ENCODE data around the gene CTXN1.
A peak's percentile ranks its signal among the peaks of the same experiment; 100 is the strongest.
"Not testable (repeated sequence)": the region's sequence is repeated elsewhere in the genome, so short reads cannot be mapped to it uniquely, and the experiment has no call there.

CTXN1 gene

GRCh38 chr19:7921967-7922835 is 3.7 kb downstream of the CTXN1 start:
- H3K27me3 Mint-ChIP-seq: peaks cover 8% of the 10 kb centered on the region
- peaks cover 36% of the 10 kb centered on the region for H3K4me1 Mint-ChIP-seq
- peak overlapping the region; percentile 8 for H3K4me3 Mint-ChIP-seq
- H3K9me3 Mint-ChIP-seq: no peaks in the 10 kb centered on the region
- H3K27ac Mint-ChIP-seq: no peak overlapping the region
- H3K36me3 Mint-ChIP-seq: no peaks in the 10 kb centered on the region

DNA sequence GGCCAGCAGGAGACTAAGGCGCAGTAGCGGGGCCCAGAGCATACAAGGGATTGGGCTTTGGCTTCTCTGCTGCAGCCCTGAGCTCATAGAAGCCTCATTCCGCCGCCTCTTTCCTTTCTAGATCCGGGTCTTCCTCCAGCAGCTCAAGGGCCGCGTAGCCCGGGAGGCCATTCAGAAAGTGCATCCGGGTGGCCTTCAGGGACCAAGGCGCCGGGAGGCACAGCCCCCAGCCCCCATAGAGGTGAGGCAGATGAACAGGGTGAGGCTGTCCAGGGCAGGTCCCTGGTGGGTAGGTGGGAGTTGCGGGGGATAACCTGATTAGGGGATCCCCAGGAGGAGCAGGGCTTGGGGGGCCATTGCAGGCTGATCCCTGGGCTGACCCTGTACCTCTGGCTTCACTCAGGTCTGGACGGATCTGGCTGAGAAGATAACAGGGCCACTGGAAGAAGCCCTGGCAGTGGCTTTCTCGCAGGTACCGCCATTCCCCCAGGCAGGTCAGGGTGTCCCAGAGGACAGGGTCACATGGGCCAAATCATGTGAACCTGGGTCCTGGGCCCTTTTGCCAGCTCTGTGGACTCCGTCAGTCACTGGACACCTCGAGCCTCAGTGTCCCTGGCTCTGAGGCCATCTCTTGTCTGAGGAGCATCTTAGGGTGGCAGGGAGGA is 4.5 kb downstream of the CTXN1 start:
- peaks cover 37% of the 10 kb centered on the region for H3K4me1 Mint-ChIP-seq
- H3K27me3 Mint-ChIP-seq: peaks cover 8% of the 10 kb centered on the region
- no peaks in the 10 kb centered on the region for H3K36me3 Mint-ChIP-seq
- H3K9me3 Mint-ChIP-seq: no peaks in the 10 kb centered on the region
- peak overlapping the region; percentile 89 for H3K4me3 Mint-ChIP-seq
- H3K27ac Mint-ChIP-seq: peak overlapping the region; percentile 66

DNA sequence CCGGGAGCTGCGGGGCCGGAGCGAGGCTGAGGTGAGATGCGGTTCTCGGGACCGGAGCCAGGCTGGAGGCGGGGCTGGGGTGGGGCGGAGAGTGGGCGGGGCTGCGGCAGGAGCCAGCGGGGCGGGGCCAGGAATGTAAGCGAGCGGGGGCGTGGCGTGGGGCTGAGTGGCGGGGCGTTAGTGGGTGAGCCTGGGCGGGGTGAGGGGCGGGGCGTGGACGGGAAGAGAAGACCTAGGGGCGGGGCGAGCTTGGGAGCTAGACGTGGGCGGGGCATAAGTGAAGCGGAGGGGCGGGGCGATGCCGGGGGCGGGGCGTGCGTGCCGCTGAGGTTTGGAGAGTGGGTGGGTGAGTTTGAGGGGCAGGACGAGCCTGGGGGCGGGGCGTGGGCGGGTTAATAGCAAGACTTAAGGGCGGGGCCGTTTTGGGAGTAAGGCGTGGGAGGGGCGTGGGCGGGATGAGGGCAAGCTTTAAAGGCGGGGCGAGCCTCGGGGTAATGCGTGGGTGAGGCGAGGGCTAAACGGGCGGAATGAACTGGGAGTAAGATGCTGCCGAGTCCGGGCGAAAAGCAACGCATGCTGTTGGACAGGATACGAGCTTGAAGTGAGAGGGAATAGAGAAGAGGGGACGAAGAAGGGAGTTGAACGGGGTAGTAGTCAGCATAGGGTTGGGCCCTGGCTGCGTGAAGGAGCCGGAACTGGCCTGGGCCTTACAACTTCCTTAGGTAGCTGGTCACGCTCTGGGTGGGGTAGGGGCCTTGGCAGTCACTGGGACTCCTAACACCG is 5.2 kb downstream of the CTXN1 start:
- H3K27ac Mint-ChIP-seq: peak overlapping the region; percentile 66

DNA sequence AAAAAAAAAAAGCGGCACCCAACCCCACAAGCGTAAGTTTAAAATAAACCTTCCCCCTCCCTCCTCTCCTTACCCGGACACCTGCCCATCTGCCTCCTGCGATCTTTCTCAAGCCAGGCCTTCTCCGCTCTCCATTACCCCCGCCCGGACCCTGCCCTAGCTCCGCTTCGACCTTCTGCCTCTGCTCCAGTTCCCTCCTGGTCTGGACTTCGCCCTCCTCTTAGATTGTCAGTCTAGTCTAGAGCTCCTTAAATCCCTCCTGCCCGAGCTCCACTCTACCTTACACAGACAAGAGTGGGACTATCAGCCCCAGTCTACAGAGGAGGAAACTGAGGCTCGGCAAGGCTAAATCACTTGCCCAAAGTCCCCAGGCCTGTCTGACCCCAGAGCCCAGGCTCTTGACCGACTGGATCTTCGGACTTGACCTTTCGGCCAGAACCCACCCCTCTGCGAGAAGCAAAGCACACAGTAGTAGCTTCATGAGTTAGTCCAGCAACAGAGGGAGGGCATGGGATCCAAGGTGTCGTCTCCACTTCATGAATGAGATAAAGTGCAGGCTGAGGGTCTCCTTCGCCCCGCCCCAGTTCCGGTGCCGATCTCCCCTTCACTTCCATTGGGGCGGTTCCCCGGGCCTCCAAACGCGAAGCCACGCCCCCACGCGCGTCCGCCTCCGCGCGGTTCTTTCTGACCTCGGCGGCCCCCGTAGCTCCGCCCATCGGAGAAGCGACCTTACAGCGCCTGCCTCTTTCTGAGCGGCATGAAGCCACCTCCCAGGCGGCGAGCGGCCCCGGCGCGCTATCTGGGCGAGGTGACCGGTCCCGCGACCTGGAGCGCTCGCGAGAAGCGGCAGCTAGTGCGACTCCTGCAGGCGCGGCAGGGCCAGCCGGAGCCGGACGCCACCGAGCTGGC is 6.1 kb downstream of the CTXN1 start, which contains the start of gene SNAPC2:
TSS of gene SNAPC2 (plus strand) at position 729 of the 909 bp plus-strand sequence. CDS start at position 758, 29 bp downstream.
- peak within 1 kb of the TSS; percentile 89 for H3K4me3 Mint-ChIP-seq
- H3K36me3 Mint-ChIP-seq: no peaks in the 10 kb centered on the region
- no peaks in the 10 kb centered on the region for H3K9me3 Mint-ChIP-seq
- peaks cover 35% of the 10 kb centered on the region for H3K4me1 Mint-ChIP-seq
- H3K27ac Mint-ChIP-seq: peak within 1 kb of the TSS; percentile 66
- H3K27me3 Mint-ChIP-seq: peaks cover 15% of the 10 kb centered on the region

More for the DNA sequence above, 5.2 kb downstream of the CTXN1 start:
- H3K9me3 Mint-ChIP-seq: no peaks in the 10 kb centered on the region
- H3K4me3 Mint-ChIP-seq: peak overlapping the region; percentile 89
- H3K4me1 Mint-ChIP-seq: peaks cover 35% of the 10 kb centered on the region
- H3K27me3 Mint-ChIP-seq: peaks cover 11% of the 10 kb centered on the region
- H3K36me3 Mint-ChIP-seq: no peaks in the 10 kb centered on the region

- Mint-ChIP-seq H3K36me3 (no peaks in the 10 kb centered on the region), H3K9me3 (no peaks in the 10 kb centered on the region), H3K27me3 (peaks cover 16% of the 10 kb centered on the region), H3K4me1 (peaks cover 35% of the 10 kb centered on the region), H3K4me3 (peak overlapping the region; percentile 49), H3K27ac (no peak overlapping the region)
These were observed 7.1 kb downstream of the CTXN1 start for GRCh38 chr19:7918615-7919421.

GRCh38 chr19:7918062-7918614 is 7.8 kb downstream of the CTXN1 start:
- Mint-ChIP-seq H3K27me3 (peaks cover 16% of the 10 kb centered on the region), H3K4me3 (peak overlapping the region; percentile 49), H3K4me1 (peaks cover 35% of the 10 kb centered on the region)
- H3K9me3 Mint-ChIP-seq, H3K36me3 Mint-ChIP-seq, H3K27ac Mint-ChIP-seq: not testable (repeated sequence)

- Mint-ChIP-seq H3K4me1 (peaks cover 35% of the 10 kb centered on the region), H3K4me3 (peak overlapping the region; percentile 79), H3K9me3 (no peaks in the 10 kb centered on the region), H3K27ac (no peak overlapping the region), H3K36me3 (peaks cover 4% of the 10 kb centered on the region), H3K27me3 (peaks cover 16% of the 10 kb centered on the region)
These were observed 8.5 kb downstream of the CTXN1 start for GRCh38 chr19:7917267-7918061.

DNA sequence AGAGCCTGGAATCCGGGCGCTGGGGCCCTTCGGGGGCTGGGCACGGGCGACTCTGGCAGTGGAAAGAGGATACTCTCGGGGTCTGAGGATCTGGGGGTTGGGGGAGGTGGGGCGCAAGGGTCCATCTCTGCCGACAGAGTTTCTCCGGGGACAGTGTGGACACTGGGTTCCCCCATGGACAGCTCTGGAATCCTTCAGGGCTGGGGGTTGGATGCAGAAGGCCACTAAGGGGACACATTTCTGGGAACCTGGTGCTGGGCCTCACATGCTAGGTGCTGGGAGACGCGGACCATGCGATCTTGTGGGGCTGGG is 9.0 kb downstream of the CTXN1 start:
- no peaks in the 10 kb centered on the region for H3K9me3 Mint-ChIP-seq
- H3K4me3 Mint-ChIP-seq: peak overlapping the region; percentile 79
- peaks cover 31% of the 10 kb centered on the region for H3K4me1 Mint-ChIP-seq
- H3K27me3 Mint-ChIP-seq: peaks cover 16% of the 10 kb centered on the region
- peaks cover 6% of the 10 kb centered on the region for H3K36me3 Mint-ChIP-seq
- no peak overlapping the region for H3K27ac Mint-ChIP-seq

DNA sequence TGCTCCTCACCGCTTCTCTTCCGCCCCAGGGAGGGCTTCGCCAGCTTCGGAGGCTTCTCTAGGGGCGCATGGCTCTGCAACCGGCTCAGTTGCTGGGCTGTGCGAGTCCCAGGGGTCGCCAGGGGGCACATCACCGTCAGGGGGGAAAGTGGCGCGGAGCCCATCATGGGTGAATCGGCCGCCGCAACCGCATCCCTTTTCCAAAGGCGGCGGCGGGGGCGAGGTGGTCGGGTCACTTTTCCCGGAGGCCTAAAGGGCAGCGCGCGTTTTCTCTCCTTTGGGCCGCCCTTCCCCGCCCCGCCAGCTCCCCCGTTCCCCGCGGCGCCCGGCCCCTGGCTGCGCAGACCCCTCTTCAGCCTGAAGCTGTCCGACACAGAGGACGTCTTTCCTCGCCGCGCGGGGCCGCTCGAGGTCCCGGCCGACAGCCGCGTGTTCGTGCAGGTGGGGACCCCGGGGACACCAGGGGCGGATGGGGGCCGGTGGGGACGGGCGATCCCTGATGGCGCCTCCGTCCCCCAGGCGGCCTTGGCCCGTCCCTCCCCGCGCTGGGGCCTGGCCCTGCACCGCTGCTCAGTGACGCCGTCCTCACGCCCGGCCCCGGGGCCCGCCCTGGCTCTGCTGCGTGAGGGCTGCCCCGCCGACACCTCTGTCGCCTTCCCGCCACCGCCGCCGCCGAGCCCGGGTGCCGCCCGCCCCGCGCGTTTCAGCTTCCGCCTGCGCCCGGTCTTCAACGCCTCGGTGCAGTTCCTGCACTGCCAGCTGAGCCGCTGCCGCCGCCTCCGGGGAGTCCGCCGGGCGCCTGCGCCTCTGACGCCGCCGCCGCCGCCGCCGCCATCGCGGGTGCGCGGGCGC is 9.6 kb downstream of the CTXN1 start:
- Mint-ChIP-seq H3K9me3 (no peaks in the 10 kb centered on the region), H3K27me3 (peaks cover 16% of the 10 kb centered on the region), H3K4me3 (peak overlapping the region; percentile 57), H3K4me1 (peaks cover 29% of the 10 kb centered on the region), H3K27ac (no peak overlapping the region), H3K36me3 (peaks cover 8% of the 10 kb centered on the region)

DNA sequence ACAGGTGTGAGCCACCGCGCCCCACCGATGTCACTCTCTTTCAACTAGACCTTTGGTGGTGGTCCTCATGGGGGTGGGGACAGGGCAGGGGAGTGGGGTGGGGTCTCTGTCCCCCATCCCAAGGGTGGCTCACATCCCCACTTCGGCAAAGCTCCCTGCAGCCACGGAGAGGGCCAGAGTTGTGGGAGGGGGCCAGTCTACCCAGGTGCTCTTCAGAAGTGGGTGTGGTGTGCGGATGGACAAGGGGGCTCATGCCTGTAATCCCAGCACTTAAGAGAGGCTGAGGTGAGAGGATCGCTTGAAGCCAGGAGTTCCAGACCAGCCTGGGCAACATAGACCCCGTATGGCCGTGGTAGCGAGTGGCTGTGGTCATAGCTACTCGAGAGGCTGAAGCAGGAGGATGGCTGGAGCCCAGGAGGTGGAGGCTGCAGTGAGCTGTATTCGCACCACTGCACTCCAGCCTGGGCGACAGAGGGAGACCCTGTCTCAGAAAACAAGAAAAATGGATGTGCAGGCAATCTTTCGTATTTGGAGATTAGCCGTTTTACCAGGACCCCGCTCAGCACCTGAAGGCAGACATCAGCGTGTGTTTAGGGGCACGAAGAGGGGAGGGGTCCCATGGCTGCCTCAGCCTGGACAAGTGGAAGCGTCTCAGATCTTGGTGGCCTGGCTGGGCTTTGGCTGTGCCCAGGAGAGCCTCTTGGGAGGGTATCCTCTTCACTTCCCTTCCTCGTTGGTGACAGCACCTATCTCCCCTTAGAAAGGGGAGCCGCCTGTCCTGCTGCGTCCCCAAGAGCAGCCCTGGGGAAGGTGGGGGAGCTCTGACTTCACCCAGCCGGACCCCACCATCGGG is 10.5 kb downstream of the CTXN1 start:
- Mint-ChIP-seq H3K36me3 (peaks cover 12% of the 10 kb centered on the region), H3K4me3 (peak overlapping the region; percentile 57), H3K9me3 (no peaks in the 10 kb centered on the region), H3K27ac (no peak overlapping the region), H3K27me3 (peaks cover 16% of the 10 kb centered on the region), H3K4me1 (peaks cover 22% of the 10 kb centered on the region)

DNA sequence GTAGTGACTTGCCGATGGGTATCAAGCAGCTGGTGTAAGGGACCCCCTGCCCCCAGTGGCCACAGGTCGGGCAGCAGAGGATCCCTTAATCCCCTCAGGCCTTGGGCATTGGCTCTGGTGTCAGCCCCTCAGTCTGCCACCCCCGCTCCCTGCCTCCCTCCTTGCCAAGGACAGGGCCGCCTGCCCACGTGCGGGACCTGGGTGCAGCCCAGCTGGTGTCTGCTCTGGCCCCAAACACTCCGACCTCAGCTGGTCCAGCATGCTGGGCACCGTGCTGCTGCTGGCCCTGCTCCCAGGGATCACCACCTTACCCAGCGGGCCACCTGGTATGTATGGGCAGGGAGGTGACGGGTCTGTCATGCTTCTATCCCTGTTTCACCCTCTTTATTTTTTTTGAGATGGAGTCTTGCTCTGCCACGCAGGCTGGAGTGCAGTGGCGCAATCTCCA is 11.3 kb downstream of the CTXN1 start, which contains the start of gene TGFBR3L:
TSS of gene TGFBR3L (plus strand) at position 233 of the 448 bp plus-strand sequence.
- H3K27me3 Mint-ChIP-seq: peaks cover 13% of the 10 kb centered on the region
- H3K36me3 Mint-ChIP-seq: peaks cover 15% of the 10 kb centered on the region
- H3K9me3 Mint-ChIP-seq: no peaks in the 10 kb centered on the region
- H3K4me3 Mint-ChIP-seq: peak within 1 kb of the TSS; percentile 57
- peaks cover 16% of the 10 kb centered on the region for H3K4me1 Mint-ChIP-seq
- no peak within 1 kb of the TSS for H3K27ac Mint-ChIP-seq

DNA sequence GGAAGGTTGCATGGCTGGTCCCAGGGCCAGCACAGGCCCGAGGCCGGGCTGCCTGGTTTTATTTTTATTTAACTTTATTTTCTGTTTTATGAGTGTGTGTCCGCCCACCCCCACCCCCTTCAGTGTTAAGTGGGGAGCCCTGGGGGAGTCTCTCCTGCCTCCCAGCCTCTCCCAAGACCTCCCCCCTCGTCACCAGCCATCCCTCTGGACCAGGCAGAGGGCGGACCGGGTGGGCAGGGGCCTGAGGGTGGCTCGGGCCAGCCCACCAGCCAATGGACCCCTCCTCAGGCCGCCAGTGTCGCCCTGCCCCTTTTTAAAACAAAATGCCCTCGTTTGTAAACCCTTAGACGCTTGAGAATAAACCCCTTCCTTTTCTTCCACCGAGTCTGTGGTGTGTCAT is 11.8 kb downstream of the CTXN1 start:
- H3K27ac Mint-ChIP-seq: no peak overlapping the region
- peaks cover 14% of the 10 kb centered on the region for H3K4me1 Mint-ChIP-seq
- no peaks in the 10 kb centered on the region for H3K9me3 Mint-ChIP-seq
- H3K4me3 Mint-ChIP-seq: no peak overlapping the region
- H3K27me3 Mint-ChIP-seq: peaks cover 13% of the 10 kb centered on the region
- peaks cover 15% of the 10 kb centered on the region for H3K36me3 Mint-ChIP-seq

Measured in activated naive CD4-positive, alpha-beta T cell treated with anti-CD3 and anti-CD28 coated beads, Interleukin-2, amount 50 U/mL, for 24 hours (primary cell).